Cerebellar nuclear complex (tissue), 1 donor: Measurements from ENCODE around the gene CAPN3.

Source experiments
- DNase-seq, 2 experiments: peaks; one replicate each; lab custom pipeline; 2025; lab: John Stamatoyannopoulos, UW

CAPN3 gene

DNA sequence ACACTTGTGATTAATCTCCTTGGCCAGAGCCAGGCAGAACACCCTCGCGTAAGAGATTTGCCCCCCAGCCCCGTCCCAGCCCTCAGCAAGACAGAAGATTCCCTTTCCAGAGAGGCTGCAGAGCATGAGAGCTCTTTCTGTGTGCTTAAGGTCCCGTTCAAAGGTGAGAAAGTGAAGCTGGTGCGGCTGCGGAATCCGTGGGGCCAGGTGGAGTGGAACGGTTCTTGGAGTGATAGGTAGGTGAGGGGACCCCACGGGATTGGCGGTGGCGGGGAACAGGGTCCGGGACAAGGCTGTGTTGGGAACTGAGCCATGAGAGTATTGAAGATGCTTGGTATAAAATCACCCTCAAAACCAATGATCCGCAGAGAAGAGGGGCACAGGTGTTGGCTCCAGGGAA, 34.8 kb downstream of the CAPN3 start:
- DNase-seq = no peak

DNA sequence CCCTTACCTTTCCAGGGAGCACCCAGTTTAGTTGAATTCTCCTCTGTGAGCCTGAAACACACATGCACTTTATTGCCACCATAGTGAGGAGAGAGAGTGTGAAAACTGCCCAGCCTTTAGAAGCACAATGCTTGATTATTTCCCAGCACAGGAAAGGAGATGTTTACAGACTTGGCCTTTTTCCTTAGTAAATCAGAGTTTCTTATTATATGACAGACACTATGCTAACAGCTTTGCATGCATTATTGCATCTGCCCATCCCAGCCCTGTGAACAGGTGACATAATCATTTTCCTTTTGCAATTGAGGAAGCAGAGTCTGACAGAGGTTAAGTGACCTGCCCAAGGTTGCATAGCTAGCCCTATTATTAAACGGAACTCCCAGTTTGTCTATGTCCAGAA, 36.5 kb downstream of the CAPN3 start:
- DNase-seq = no peak

DNA sequence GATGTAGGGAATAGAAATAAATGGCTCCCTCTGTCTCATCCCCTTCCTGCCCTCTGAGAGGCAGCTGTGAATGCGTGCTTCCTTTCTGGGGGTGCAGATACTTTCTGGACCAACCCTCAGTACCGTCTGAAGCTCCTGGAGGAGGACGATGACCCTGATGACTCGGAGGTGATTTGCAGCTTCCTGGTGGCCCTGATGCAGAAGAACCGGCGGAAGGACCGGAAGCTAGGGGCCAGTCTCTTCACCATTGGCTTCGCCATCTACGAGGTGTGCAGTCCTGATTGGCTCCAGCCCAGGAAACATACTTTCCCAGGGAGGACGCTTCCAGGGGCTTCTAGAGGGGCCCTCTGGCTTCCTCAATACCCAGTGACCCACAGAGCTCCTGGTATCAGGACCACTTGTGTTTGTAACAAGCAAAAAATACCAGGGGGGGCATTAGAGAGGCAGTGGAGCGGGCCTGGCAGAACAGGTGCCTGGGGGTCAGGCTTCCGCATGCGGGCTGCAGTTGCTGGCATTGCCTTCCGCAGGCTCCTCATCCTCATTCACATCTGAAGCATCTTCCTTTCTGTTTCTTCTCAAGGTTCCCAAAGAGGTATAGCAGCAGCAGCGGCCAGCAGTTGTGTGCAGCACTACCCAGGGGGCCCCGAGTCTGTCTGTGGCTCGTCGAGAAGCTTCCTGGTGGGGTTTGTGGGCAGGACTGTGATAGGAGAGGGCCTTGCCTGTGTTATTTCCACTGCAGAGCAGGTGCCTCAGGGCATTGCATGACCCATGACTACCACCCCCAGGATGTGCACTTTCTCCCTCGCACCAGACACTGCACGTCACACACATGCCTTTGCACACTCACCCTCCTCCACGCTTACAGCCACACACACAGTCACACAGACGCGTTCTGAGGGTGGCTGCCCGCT, 42.5 kb downstream of the CAPN3 start:
- DNase-seq = no peak

DNA sequence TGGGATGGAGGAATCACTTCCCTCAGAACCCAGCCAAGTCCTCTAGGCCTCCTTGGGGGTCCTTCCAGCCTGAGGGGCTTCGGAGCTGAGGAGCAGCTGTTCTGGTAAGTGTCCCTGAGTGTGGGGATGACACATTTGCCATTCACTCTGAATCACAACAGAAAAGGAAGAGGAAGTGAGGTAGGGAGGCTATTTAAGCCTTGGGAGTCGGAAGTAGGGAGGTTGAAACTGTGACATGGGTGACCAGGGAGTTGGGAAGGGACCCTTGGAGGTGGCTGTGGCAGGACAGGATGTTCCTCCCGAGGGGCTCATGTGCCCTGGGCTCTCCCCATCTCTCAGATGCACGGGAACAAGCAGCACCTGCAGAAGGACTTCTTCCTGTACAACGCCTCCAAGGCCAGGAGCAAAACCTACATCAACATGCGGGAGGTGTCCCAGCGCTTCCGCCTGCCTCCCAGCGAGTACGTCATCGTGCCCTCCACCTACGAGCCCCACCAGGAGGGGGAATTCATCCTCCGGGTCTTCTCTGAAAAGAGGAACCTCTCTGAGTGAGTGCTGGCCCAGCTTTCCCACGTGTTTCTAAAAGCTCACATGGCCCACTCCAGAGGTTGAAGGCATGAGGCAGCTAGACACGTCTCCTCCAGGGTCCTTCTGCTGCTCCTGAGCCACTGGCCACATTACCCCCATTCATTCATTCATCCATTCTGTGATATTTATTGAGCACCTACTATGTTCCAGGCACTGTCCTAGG, 43.3 kb downstream of the CAPN3 start:
- no peak for DNase-seq

DNA sequence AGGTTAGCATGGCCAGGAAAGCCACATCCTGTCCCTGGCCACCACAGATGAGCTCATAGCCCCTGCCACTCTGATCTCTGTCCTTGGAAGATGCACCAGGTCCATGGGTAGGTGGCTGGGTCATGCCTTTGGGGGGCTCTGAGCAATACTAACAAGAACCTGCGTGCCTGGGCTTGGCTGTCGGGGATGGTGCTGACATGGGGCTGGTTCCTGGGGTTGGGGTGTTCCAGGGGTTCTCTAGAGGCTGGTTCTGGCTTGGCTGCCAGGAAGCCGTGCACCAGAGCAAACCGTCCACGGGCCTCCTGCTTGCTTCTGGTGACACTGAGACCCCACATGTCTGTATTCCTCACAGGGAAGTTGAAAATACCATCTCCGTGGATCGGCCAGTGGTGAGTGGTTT, 44.1 kb downstream of the CAPN3 start:
- DNase-seq = no peak

DNA sequence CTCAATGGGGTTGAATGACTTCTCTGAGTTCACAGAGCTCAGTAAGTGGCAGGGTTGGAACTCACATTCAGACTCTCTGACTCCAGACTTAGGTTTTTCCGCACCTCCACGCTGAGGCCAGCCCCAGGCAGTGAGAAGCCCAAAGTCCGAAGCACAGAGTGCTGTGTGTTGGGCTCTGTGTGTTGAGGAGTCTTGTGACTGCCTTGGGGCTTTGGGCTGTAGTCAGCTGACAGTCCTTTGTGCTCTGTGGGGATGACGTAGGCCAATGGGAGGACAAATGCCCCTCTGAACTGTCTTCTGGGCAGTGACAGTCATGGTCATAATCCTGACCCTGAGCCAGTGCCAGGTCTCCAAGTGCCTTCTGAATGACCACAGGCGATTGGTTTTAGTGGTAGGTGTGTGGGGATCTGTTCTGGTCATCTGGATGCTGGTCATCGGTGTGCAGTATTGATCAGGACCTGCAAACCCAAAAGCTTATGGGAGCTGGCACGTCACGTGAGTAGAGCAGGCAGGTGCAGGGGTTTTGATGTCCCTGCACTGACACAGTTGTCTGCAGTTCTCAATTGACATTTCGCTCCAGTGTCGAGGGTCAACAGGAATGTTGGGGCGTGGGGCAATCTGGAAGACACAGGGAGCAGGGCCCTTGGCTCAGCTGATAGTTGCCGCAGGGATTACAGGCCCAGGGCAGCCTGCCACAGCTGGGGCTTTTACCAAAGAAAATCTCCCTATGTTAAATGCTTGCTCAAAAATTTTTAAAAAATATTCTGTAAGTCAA, 45.3 kb downstream of the CAPN3 start:
- no peak for DNase-seq

DNA sequence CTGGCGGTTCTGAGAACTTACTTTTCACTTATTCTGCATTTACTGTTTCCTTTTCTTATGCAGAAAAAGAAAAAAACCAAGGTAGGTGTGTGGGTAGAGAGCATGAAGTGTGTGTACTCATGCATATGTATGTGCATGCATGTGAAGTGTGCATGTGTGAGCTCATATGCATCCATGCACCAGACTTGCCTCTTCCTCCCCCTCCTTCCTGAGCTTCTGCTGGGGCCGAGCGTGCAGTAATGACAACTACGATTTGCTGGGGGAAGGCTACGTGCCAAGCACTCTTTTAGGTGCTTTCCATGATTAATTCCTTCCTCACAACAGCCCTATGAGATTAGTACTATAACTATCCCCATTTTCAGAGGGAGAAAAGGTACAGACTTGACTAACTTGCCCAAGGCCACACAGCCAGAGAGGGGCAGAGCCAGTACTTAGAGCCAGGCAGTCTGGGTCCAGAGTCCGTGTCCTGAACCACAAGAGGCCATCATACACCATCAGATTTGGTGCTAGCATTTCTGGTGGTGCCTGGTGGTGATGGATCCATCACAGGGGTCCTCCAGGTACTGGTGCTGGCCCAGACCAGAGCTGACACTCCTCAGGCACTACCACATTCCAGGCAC, 46.7 kb downstream of the CAPN3 start:
- no peak for DNase-seq

DNA sequence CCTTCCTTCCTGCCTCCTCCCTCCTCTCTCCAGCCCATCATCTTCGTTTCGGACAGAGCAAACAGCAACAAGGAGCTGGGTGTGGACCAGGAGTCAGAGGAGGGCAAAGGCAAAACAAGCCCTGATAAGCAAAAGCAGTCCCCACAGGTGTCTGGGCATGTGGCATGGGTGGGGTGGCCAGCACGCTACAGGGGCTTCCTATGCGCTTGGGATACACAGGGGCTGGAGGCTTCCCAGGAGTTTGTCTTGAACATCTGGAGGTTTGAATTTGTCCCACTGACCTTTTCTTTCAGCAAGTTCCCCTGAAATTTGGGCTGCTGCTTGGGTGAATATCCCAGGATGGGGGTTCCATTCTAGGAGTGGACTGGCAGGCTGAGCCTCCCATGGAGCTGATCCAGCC, 48.9 kb downstream of the CAPN3 start:
- DNase-seq = no peak

DNA sequence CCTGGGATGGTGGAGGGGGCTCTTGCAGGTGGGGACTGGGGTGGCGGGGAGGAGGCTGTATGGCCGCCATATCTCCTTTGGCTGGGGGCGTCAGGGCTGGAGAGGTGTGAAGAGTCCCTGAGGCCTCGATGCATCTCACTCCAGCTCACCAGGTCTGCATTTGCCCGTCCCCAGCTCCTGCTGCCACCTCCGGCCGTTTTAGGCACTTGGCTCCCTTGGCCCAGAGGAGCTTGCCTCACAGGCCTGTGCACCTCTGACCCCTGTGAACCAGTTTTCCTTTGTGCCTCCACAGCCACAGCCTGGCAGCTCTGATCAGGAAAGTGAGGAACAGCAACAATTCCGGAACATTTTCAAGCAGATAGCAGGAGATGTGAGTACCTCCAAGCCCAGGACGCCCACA, 49.7 kb downstream of the CAPN3 start:
- no peak for DNase-seq

DNA sequence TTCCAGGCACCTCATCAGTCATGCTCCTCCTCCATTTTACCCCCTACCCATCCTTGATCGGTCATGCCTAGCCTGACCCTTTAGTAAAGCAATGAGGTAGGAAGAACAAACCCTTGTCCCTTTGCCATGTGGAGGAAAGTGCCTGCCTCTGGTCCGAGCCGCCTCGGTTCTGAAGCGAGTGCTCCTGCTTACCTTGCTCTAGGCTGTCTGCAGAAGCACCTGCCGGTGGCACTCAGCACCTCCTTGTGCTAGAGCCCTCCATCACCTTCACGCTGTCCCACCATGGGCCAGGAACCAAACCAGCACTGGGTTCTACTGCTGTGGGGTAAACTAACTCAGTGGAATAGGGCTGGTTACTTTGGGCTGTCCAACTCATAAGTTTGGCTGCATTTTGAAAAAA, 52.6 kb downstream of the CAPN3 start:
- no peak for DNase-seq

DNA sequence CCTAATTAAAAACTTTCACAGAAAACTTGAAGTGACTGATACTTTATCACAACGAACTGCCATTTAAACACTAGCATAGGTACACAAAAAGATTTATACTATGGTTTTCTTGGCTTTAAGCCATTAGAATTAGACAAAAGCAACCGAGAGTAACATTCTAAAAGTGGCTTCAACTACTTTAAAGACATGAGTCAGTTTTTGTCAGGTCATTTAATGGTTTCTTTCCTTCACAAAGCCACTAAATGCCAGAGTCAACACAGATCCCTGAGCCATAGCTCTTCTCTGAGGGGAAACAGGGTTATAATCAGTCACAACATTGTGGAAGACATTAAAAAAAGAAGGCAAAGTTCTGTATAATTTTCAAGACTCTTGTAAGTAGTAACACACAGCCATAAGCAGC, 54.6 kb downstream of the CAPN3 start:
- no peak for DNase-seq

DNA sequence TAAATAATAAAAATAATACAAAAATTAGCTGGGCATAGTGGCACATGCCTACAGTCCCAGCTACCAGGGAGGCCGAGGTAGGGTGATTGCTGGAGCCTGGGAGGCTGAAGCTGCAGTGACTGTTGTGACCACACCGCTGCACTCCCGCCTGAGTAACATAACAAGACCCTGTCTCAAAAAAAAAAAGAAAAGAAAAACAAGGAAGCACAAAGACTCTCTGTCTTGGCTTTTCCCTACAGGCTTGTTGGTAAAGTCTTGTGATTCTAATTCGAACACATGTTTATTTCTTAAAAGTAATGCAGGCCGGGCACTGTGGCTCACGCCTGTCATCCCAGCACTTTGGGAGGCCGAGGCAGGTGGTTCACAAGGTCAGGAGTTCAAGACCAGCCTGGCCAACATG, 60.1 kb downstream of the CAPN3 start:
- DNase-seq = no peak

DNA sequence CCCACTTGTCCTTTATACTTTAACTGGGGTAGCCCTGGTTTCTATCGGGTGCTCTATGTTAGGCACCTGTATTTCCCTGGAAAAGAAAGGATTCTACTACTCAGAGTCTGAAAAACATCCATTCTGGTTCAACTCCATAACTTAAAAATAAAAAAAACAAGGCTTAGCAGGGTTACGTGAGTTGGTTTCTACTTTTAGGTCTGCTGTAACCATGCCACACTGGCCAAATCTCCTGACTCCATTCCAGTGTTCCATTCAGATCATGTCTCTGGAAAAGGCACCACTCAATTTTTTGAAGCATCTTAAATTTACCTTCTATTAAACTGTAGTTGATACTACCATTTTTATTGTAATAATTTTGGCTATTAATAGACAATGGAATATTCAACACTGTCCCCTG, 62.1 kb downstream of the CAPN3 start:
- DNase-seq = no peak

DNA sequence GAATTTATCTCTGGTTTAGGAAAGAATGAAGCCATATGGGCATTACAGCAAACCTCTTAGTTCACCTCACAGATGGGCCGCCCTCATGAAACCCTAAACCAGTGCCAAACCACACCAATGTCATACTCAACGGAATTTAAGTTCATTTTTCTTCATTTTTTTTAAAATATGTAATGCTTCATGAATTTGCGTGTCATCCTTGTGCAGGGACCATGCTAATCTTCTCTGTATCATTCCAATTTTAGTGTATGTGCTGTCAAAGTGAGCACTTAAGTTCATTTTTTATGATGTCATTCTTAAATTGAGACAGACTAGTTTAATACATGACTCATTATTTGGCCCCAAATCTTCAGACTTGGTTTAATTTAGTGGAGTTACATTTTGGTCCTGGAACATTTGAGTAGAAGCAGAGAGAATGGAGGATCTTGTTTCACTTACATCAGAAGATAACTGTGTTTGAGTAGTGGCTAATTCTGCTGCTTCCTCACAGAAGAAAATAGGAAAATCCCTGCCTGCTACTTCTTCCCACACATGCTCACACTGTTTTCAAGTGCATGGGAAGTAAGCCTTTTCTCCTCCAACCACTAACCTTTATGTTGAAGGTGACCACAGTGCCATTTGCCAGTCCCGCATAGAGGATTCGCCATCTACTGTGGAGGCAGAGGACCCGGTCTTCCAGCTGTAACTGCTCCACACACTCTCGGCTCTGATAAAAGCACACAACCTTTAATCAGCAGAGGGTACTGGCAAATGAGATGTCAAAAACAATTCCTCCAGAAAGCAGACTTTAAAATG, 68.3 kb downstream of the CAPN3 start:
- no peak for DNase-seq

DNA sequence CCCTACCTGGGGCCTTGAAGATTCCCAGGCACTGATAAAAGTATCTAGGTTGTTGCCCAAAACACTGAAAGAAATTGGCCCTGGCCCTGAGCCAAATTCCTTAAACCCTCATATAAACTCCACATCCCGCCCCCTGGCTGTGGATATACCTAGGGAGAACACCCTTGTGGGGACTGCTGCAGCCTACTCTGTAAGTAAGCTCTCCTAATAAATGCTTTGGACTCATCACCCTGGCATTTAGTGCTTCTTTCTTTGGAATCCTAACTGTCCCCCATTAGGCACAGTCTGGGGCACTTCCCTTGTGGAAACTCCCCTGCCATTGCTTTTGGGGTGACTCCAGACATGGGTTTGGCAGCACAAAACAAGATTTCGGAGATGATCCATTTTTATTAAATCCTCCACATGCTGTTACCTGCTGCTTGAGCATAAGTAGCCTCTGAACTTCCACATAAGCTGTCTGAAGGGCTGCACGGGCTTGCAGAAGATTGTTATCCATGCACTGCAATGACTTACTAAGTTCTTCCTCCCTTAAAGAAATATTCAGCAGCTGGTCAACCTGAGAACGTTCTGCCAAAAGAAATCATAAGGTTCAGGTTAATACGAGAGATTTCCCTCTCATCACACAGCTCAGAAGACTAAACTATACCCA, 85.2 kb downstream of the CAPN3 start:
- no peak for DNase-seq

DNA sequence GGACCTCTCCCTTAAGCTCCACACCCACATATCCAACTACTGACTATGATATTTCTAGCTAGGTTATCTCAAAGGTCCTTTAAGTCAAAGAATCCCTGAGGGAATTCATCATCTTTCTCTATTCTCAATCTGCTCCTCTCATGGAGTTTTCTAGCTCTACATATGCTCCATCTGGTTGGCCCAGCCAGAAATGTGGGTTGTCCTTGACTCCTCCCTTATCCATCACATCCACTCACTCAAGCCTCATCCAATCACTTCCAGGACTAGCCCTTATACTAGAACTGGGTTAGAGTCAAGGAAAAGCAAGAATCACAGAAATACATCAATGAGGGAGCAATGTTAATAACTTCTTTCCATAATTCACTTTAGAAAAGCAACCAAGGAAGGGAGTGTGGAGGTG, 86.2 kb downstream of the CAPN3 start:
- DNase-seq = no peak

DNA sequence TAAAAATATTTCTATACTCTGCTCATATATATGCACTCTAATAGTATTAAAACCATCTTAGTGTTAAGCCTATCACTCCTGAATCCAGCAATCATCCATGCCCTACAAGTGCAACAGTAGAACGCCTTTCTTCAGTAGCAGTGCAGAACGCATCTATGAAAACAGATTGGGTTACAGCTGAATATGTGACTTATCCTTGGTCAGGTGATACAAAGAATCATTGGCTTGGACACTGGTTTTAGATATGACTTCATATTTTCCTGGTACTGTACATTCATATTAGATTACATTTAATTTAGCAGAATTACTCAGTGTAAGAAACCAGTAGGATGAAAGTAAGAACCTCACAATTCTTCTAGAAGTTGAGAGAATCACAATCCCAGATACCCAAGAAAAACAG, 88.3 kb downstream of the CAPN3 start:
- DNase-seq = no peak

DNA sequence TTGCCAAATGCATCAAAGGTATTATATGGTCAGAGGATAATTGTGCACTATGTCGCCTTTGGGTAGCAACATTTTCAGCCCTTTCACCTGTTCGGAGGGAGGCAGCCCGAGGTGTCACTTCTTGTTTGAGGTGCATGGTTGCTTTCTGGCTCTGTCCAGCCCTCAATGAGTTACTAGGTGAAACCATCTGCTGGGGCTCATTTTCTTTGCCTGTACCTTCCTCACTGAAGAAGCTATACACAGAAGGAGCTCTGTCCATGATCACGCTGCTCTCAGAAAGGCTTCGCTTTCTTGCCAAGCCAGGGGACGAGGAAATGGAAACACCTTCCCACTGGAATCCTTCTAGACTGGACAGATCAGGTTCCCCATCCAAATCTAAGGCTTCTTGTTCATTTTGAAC, 89.0 kb downstream of the CAPN3 start:
- no peak for DNase-seq

DNA sequence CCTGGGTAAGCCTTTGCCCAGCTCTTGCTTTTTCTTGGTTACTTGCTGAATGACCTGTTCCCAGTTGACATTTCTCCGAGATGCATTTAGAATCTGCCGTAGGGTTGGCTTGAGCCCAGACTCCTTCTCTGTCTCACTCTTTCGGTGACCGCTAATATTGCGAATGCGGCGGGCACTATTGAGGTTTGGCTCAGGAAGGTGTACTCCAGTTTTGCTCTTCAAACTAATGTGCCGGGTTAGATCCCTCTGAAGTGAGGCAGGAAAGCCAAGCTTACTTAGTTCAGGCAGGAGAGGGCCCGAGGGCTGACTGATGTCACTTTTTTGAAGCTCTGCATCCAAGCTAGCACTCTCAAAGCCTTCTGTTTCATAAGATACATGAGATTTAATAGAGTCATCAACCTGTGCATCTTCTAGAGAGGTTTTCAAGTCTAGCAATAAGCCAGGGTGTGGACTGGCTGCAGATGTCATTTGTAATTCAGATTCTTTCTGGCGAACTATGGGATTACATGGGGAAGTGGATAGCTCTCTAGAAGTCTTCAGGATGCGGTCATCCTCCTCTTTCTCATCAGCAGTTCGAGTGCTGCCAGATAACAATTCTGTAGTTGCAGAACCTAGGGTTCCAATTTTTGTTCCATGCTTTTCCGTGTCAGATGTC, 90.6 kb downstream of the CAPN3 start:
- DNase-seq = no peak

DNA sequence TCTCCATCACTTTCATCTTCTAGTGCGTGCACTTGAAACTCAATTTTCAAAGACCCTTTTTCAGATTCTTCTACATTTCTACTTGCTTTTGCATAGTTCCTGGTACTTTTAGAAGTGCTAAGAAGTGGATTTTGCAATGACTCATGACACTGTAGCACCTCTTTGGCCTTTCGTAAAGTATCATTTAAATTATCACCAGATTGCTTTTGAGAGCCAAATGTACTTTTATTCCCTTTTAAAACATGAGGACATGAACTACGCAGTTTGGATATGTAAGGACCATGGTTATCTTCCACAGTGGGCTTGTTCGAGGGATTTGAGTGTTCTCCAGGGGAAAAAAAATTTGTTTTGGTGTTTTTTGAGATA, 91.1 kb downstream of the CAPN3 start:
- no peak for DNase-seq
